ENCODE measurements around the gene CHRM2. TPM values are rescaled to one million over a fixed set of nuclear protein-coding genes. Genes with fewer than 3 reads are reported as not detected.

The CHRM2 gene
- total RNA-seq, 1 donor: under 0.01 TPM

DNA sequence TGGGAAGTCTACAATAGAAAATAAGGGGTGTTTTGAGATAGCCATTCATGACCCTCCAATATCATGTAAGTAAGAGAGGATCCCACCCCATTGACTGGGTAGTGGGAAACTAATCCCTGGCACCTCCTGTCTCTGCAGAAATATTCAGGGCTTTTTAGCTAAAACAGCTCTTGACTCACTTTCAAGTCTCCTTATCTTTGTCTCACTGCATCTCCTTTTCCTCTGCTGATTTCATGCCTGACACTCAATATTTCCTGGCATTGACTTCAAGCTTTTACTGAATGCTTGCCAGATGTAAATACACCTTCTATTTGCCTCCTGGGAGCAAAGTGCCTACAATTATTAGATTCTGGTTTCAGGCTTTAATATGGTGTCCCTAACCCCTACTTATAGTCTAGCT lies 57.1 kb downstream of the CHRM2 start:
- Histone ChIP-seq H3K27me3 (ENCODE audit: insufficient read depth, low read length) (no peaks in the 10 kb centered on the region), H3K4me3 (ENCODE audit: low read length) (no peak overlapping the region), H3K9me3 (ENCODE audit: low read depth, low read length) (no peaks in the 10 kb centered on the region), H3K4me1 (ENCODE audit: insufficient read depth, low read length) (no peaks in the 10 kb centered on the region)

- H3K4me3 ChIP-seq (ENCODE audit: low read length): no peak overlapping the region
- H3K27me3 ChIP-seq (ENCODE audit: insufficient read depth, low read length): no peaks in the 10 kb centered on the region
- H3K4me1 ChIP-seq (ENCODE audit: insufficient read depth, low read length): no peaks in the 10 kb centered on the region
- no peaks in the 10 kb centered on the region for H3K9me3 ChIP-seq (ENCODE audit: low read depth, low read length)
Observed at GRCh38 chr7:136931169-136931867, 62.9 kb downstream of the CHRM2 start.

GRCh38 chr7:136937436-136937835 lies 69.0 kb downstream of the CHRM2 start:
- no peak overlapping the region for H3K4me3 ChIP-seq (ENCODE audit: low read length)
- no peaks in the 10 kb centered on the region for H3K9me3 ChIP-seq (ENCODE audit: low read depth, low read length)
- H3K27me3 ChIP-seq (ENCODE audit: insufficient read depth, low read length): no peaks in the 10 kb centered on the region
- H3K4me1 ChIP-seq (ENCODE audit: insufficient read depth, low read length): no peaks in the 10 kb centered on the region

GRCh38 chr7:136938476-136938875 lies 70.0 kb downstream of the CHRM2 start:
- no peak overlapping the region for H3K4me3 ChIP-seq (ENCODE audit: low read length)
- no peaks in the 10 kb centered on the region for H3K4me1 ChIP-seq (ENCODE audit: insufficient read depth, low read length)
- no peaks in the 10 kb centered on the region for H3K27me3 ChIP-seq (ENCODE audit: insufficient read depth, low read length)
- no peaks in the 10 kb centered on the region for H3K9me3 ChIP-seq (ENCODE audit: low read depth, low read length)

DNA sequence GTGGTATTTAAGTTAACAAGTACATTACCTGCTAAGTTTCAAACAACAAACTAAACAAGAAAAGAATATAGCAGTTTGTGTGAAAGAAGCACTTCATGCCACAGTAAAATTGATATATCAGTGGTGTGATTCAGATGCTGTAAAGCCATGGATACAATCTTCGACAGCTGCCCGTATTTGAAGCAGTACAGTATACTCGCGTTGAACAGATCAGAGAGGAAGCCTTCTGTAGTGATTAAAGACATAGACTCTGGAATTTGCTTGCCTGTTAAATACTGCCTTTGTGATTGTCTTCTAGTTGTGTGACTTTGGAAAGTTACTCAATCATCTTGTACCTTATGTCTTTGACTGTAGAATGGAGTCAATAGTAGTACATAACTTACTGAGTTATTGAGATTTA lies 71.7 kb downstream of the CHRM2 start:
- H3K4me3 ChIP-seq (ENCODE audit: low read length): no peak overlapping the region
- no peaks in the 10 kb centered on the region for H3K4me1 ChIP-seq (ENCODE audit: insufficient read depth, low read length)
- H3K27me3 ChIP-seq (ENCODE audit: insufficient read depth, low read length): no peaks in the 10 kb centered on the region
- H3K9me3 ChIP-seq (ENCODE audit: low read depth, low read length): no peaks in the 10 kb centered on the region

DNA sequence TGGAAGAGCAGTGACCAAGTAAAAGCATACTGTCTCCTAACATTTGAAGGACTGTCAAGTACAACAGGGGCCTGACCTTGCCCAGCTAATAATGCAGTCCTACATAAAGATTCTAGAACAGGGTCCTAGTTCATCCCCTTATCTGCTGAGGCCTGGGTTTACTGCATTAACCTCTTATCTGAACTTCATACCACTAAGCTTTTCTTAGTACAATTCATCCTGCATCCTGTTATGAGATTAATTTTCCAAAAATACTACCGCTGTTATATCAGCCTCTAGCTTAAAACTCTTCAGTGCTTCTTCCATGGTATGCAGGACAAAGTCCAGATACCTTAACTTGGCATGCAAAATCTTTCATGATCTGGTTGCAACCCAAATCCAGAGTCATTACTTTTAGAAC lies 72.5 kb downstream of the CHRM2 start:
- no peaks in the 10 kb centered on the region for H3K9me3 ChIP-seq (ENCODE audit: low read depth, low read length)
- H3K4me3 ChIP-seq (ENCODE audit: low read length): no peak overlapping the region
- no peaks in the 10 kb centered on the region for H3K4me1 ChIP-seq (ENCODE audit: insufficient read depth, low read length)
- H3K27me3 ChIP-seq (ENCODE audit: insufficient read depth, low read length): no peaks in the 10 kb centered on the region

DNA sequence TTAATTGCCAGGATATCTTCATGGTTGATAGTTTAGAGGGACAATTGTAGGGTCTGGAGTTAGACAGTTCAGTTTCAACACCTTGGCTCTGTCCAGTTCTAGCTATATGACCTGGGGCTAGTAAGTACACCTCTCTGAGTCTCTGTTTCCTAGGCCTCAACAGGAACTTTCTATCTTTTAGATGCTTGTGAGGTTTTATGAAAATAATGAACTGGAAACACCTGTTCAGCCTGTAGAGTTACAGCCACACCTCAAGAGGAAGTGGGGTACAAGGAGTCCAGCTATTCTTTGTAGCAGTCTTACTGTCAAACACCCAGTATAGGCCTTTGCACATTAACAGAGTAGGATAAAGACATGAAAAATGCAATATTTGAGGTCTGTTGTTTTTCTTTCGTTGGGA lies 73.4 kb downstream of the CHRM2 start:
- Histone ChIP-seq H3K4me3 (ENCODE audit: low read length) (no peak overlapping the region), H3K4me1 (ENCODE audit: insufficient read depth, low read length) (no peaks in the 10 kb centered on the region), H3K27me3 (ENCODE audit: insufficient read depth, low read length) (no peaks in the 10 kb centered on the region), H3K9me3 (ENCODE audit: low read depth, low read length) (no peaks in the 10 kb centered on the region)

GRCh38 chr7:136942401-136942800 lies 73.9 kb downstream of the CHRM2 start:
- H3K4me3 ChIP-seq (ENCODE audit: low read length): no peak overlapping the region
- H3K27me3 ChIP-seq (ENCODE audit: insufficient read depth, low read length): no peaks in the 10 kb centered on the region
- no peaks in the 10 kb centered on the region for H3K4me1 ChIP-seq (ENCODE audit: insufficient read depth, low read length)
- H3K9me3 ChIP-seq (ENCODE audit: low read depth, low read length): no peaks in the 10 kb centered on the region

DNA sequence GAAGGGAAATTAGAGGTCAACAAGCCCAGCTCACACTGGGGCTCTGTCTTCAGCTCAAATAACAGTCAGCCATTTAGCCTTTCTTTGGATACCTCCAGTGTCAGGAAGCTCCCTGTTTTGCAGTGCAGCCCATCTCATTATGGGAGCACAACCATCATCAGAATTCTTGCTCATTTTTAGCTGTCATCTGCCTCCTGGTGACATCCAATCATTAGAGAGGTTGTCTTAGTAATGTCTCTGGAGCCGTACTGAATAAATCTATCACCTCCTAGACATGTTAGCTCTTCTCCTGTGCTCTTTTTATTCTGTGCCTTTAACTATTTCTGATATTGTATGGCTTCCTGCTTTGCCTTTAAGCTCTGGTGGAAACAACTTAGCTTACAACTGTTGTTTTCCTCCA lies 74.5 kb downstream of the CHRM2 start:
- no peaks in the 10 kb centered on the region for H3K27me3 ChIP-seq (ENCODE audit: insufficient read depth, low read length)
- H3K4me1 ChIP-seq (ENCODE audit: insufficient read depth, low read length): no peaks in the 10 kb centered on the region
- H3K4me3 ChIP-seq (ENCODE audit: low read length): no peak overlapping the region
- no peaks in the 10 kb centered on the region for H3K9me3 ChIP-seq (ENCODE audit: low read depth, low read length)

GRCh38 chr7:136947347-136947746 lies 78.9 kb downstream of the CHRM2 start:
- no peak overlapping the region for H3K4me3 ChIP-seq (ENCODE audit: low read length)
- no peaks in the 10 kb centered on the region for H3K9me3 ChIP-seq (ENCODE audit: low read depth, low read length)
- H3K27me3 ChIP-seq (ENCODE audit: insufficient read depth, low read length): no peaks in the 10 kb centered on the region
- H3K4me1 ChIP-seq (ENCODE audit: insufficient read depth, low read length): no peaks in the 10 kb centered on the region

- Histone ChIP-seq H3K4me1 (ENCODE audit: insufficient read depth, low read length) (no peaks in the 10 kb centered on the region), H3K4me3 (ENCODE audit: low read length) (no peak overlapping the region), H3K27me3 (ENCODE audit: insufficient read depth, low read length) (no peaks in the 10 kb centered on the region), H3K9me3 (ENCODE audit: low read depth, low read length) (no peaks in the 10 kb centered on the region)
Observed at GRCh38 chr7:136950331-136950730, 81.9 kb downstream of the CHRM2 start.

- H3K27me3 ChIP-seq (ENCODE audit: insufficient read depth, low read length): no peaks in the 10 kb centered on the region
- H3K4me3 ChIP-seq (ENCODE audit: low read length): no peak overlapping the region
- H3K9me3 ChIP-seq (ENCODE audit: low read depth, low read length): no peaks in the 10 kb centered on the region
- H3K4me1 ChIP-seq (ENCODE audit: insufficient read depth, low read length): no peaks in the 10 kb centered on the region
Observed at GRCh38 chr7:136953386-136953785, 84.9 kb downstream of the CHRM2 start.

DNA sequence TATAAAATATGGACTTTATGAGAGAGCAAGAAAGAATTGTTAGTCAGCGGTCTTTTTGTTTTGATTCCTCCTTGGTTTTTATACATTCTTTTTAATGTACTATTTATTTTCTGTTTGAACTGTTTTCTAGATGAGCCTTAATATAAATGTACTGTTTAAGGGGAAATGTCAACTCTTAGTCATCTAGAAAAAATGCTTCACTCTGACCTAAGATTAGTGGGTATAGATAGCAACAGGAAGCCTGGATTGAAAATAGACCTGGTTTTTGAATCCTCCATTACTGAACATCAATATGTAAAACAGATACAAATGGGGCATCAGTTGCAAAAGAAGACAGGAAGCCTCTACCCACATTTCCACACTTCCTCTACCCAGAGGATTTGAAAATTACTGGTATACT lies 87.8 kb downstream of the CHRM2 start:
- H3K27me3 ChIP-seq (ENCODE audit: insufficient read depth, low read length): no peaks in the 10 kb centered on the region
- no peaks in the 10 kb centered on the region for H3K9me3 ChIP-seq (ENCODE audit: low read depth, low read length)
- no peak overlapping the region for H3K4me3 ChIP-seq (ENCODE audit: low read length)
- no peaks in the 10 kb centered on the region for H3K4me1 ChIP-seq (ENCODE audit: insufficient read depth, low read length)

GRCh38 chr7:136956671-136957070 lies 88.2 kb downstream of the CHRM2 start:
- no peak overlapping the region for H3K4me3 ChIP-seq (ENCODE audit: low read length)
- no peaks in the 10 kb centered on the region for H3K9me3 ChIP-seq (ENCODE audit: low read depth, low read length)
- H3K27me3 ChIP-seq (ENCODE audit: insufficient read depth, low read length): no peaks in the 10 kb centered on the region
- H3K4me1 ChIP-seq (ENCODE audit: insufficient read depth, low read length): no peaks in the 10 kb centered on the region

DNA sequence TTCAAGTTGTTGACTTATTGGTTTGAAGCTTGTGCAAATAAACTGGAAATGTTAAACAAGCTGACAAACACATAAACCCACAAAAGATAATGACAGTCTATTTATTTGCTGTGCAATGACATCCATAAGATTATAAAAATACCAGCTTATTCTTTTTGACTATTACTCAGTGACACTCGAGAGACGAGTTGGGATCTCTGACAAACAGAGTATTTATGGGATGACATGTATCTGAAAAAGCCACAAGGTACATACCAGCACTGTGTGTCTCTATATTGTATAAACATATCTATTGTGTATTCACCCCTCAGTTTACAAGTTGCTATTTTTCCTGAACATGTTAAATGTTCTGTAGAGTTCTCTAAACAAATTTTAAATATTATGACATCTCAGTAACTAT lies 88.9 kb downstream of the CHRM2 start:
- no peak overlapping the region for H3K4me3 ChIP-seq (ENCODE audit: low read length)
- H3K27me3 ChIP-seq (ENCODE audit: insufficient read depth, low read length): no peaks in the 10 kb centered on the region
- H3K4me1 ChIP-seq (ENCODE audit: insufficient read depth, low read length): no peaks in the 10 kb centered on the region
- H3K9me3 ChIP-seq (ENCODE audit: low read depth, low read length): no peaks in the 10 kb centered on the region

DNA sequence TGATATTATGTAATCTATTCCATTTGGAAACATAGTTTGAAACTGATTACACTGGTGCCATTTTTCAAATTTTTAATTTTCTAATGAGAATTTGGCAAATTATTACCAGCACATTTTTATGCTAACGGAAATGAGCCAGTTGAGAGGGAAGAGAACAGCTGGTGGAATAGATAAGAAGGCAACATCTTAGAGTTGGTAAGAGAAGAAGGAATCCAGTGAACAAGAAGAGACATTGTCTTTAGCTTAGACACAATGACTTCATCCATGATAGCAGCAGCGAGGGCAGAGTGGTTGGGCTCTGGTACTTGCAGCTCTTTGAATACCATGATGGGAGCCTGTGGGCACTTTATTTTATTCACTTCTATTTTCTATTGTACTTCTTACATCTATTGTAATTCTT lies 89.6 kb downstream of the CHRM2 start:
- Histone ChIP-seq H3K4me3 (ENCODE audit: low read length) (no peak overlapping the region), H3K9me3 (ENCODE audit: low read depth, low read length) (no peaks in the 10 kb centered on the region), H3K27me3 (ENCODE audit: insufficient read depth, low read length) (no peaks in the 10 kb centered on the region), H3K4me1 (ENCODE audit: insufficient read depth, low read length) (no peaks in the 10 kb centered on the region)
